ENCODE data around the gene SMIM38.
"Not testable (repeated sequence)": the region's sequence is repeated elsewhere in the genome, so short reads cannot be mapped to it uniquely, and the experiment has no call there.

The SMIM38 gene

GRCh38 chr11:69141742-69142141 is 14.0 kb upstream of the SMIM38 start:
- DNase-seq: no peak

- DNase-seq: no peak
Measured at GRCh38 chr11:69142895-69143294, 12.8 kb upstream of the SMIM38 start.

GRCh38 chr11:69144316-69145049 is 11.3 kb upstream of the SMIM38 start:
- DNase-seq: no peak

- DNase-seq: no peak
Measured at GRCh38 chr11:69145050-69145380, 10.7 kb upstream of the SMIM38 start.

GRCh38 chr11:69148377-69148762 is 7.4 kb upstream of the SMIM38 start:
- no peak for DNase-seq

GRCh38 chr11:69148806-69149205 is 6.9 kb upstream of the SMIM38 start:
- DNase-seq: no peak

- DNase-seq: not testable (repeated sequence)
Measured at GRCh38 chr11:69149338-69150045, 6.2 kb upstream of the SMIM38 start.

- DNase-seq: no peak
Measured at GRCh38 chr11:69150175-69150574, 5.6 kb upstream of the SMIM38 start.

- DNase-seq: no peak
Measured at GRCh38 chr11:69151836-69152235, 3.9 kb upstream of the SMIM38 start.

GRCh38 chr11:69152733-69153421 is 2.9 kb upstream of the SMIM38 start:
- DNase-seq: no peak

- no peak for DNase-seq
Measured at GRCh38 chr11:69153661-69154060, 2.1 kb upstream of the SMIM38 start.

GRCh38 chr11:69154211-69154913 is 1.4 kb upstream of the SMIM38 start:
- no peak for DNase-seq

- DNase-seq: no peak
Measured at GRCh38 chr11:69154938-69155301, 815 bp upstream of the SMIM38 start.

GRCh38 chr11:69156235-69156639 is 502 bp downstream of the SMIM38 start:
- DNase-seq: no peak

GRCh38 chr11:69156673-69157155 is 979 bp downstream of the SMIM38 start:
- DNase-seq: no peak

- peak; percentile 69 for DNase-seq
Measured at GRCh38 chr11:69157156-69157821, 1.6 kb downstream of the SMIM38 start.

GRCh38 chr11:69157822-69158231 is 2.1 kb downstream of the SMIM38 start:
- DNase-seq: no peak

- no peak for DNase-seq
Measured at GRCh38 chr11:69158301-69159149, 2.8 kb downstream of the SMIM38 start.

- DNase-seq: no peak
Measured at GRCh38 chr11:69159150-69159852, 3.6 kb downstream of the SMIM38 start.

GRCh38 chr11:69160296-69161116 is 4.8 kb downstream of the SMIM38 start:
- no peak for DNase-seq

Data from NCI-H69 (cell line).